ENCODE measurements around the gene MPHOSPH9.
A peak's percentile ranks its signal among the peaks of the same experiment; 100 is the strongest.

The MPHOSPH9 gene

GRCh38 chr12:123232807-123233504 lies at the start of gene MPHOSPH9, which contains the start of gene MTRFR:
Gene MPHOSPH9 (minus strand): TSS chr12:123233141. CDS start chr12:123230364, 2,777 bp downstream.
Gene MTRFR (plus strand): TSS chr12:123233436. CDS start chr12:123253675, 20,239 bp downstream.
- DNase-seq: peak; percentile 97 to 100 (median 99)

- no peak for DNase-seq
Measured at GRCh38 chr12:123282111-123282510, 49.2 kb upstream of the MPHOSPH9 start.

- no peak for DNase-seq
Measured at GRCh38 chr12:123280971-123281370, 48.0 kb upstream of the MPHOSPH9 start.

GRCh38 chr12:123278101-123278627 lies 45.2 kb upstream of the MPHOSPH9 start:
- no peak for DNase-seq

- DNase-seq: no peak
Measured at GRCh38 chr12:123273166-123273565, 40.2 kb upstream of the MPHOSPH9 start.

GRCh38 chr12:123271001-123271668 lies 38.2 kb upstream of the MPHOSPH9 start:
- peak; percentile 40 to 72 (median 50) for DNase-seq

- DNase-seq: no peak
Measured at GRCh38 chr12:123270214-123271000, 37.5 kb upstream of the MPHOSPH9 start.

- DNase-seq: no peak
Measured at GRCh38 chr12:123269896-123270213, 36.9 kb upstream of the MPHOSPH9 start.

- DNase-seq: peak in 1 of 4 experiments; percentile 18
Measured at GRCh38 chr12:123269395-123269892, 36.5 kb upstream of the MPHOSPH9 start.

- DNase-seq: no peak
Measured at GRCh38 chr12:123268850-123269249, 35.9 kb upstream of the MPHOSPH9 start.

GRCh38 chr12:123267991-123268843 lies 35.3 kb upstream of the MPHOSPH9 start:
- DNase-seq: no peak

- DNase-seq: no peak
Measured at GRCh38 chr12:123267335-123267920, 34.5 kb upstream of the MPHOSPH9 start.

- DNase-seq: no peak
Measured at GRCh38 chr12:123266679-123267277, 33.8 kb upstream of the MPHOSPH9 start.

- no peak for DNase-seq
Measured at GRCh38 chr12:123265851-123266678, 33.1 kb upstream of the MPHOSPH9 start.

GRCh38 chr12:123264642-123265041 lies 31.7 kb upstream of the MPHOSPH9 start:
- no peak for DNase-seq

GRCh38 chr12:123263196-123263817 lies 30.4 kb upstream of the MPHOSPH9 start:
- DNase-seq: no peak

- DNase-seq: no peak
Measured at GRCh38 chr12:123261196-123261595, 28.3 kb upstream of the MPHOSPH9 start.

- no peak for DNase-seq
Measured at GRCh38 chr12:123260081-123260480, 27.1 kb upstream of the MPHOSPH9 start.

GRCh38 chr12:123258593-123258992 lies 25.7 kb upstream of the MPHOSPH9 start:
- no peak for DNase-seq
